ENCODE data around the gene LCN12. TPM values are rescaled to one million over a fixed set of nuclear protein-coding genes. Genes with fewer than 3 reads are reported as not detected.

Gene LCN12
- total RNA-seq, 1 experiment from 2014 or later, result 4.2 TPM

DNA sequence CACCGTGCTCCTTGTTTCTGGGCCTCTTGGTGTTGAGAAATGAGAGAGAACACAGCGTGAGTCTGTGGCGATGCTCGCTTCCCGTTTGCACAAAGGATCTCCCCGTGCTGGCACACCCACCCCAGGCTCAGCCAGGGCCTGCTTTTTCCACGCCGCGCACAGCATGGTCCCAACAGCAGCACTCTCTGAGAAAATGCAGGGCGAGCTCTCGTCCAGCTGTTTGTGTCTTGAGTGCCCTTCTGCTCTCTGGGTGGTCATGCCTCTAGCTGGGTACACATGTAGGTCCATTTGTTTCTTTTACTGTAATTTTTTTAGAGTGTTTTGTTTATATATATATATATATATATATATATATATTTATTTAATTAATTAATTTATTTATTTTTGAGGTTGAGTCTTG is 34.2 kb upstream of the LCN12 start:
- DNase-seq (ENCODE audit: low read depth, low spot score) (no peak), ATAC-seq (no peak)
- Histone ChIP-seq H3K9me3 (ENCODE audit: control insufficient read depth in 1 of 2, insufficient read depth in 1 of 2, low read depth in 1 of 2, low read length in 2 of 2) (no peaks in the 10 kb centered on the region), H3K27ac (ENCODE audit: low read depth, low read length) (no peak overlapping the region), H3K4me3 (replicated peaks in 1 of 2; ENCODE audit: low read depth in 1 of 2, low read length in 2 of 2) (no peak overlapping the region), H4K20me1 (ENCODE audit: insufficient read depth) (no peaks in the 10 kb centered on the region), H3K9me2 (ENCODE audit: insufficient read depth) (no peaks in the 10 kb centered on the region), H3K79me2 (ENCODE audit: insufficient read depth, low read length) (peaks cover 7% of the 10 kb centered on the region; the same call in 1 of the 2 replicates), H3K9ac (ENCODE audit: low read length) (no peak overlapping the region), H2AFZ (ENCODE audit: low read depth, low read length, poor library complexity, severe bottlenecking) (no peak overlapping the region), H3K36me3 (ENCODE audit: control insufficient read depth in 1 of 2, insufficient read depth in 2 of 2, low read length in 2 of 2) (peaks cover 18 to 42% of the 10 kb centered on the region in 2 experiments; a peak in 3 of 4 replicates), H3K4me1 (ENCODE audit: control insufficient read depth in 1 of 2, insufficient read depth in 2 of 2, low read length in 2 of 2) (no peaks in the 10 kb centered on the region), H3K4me2 (ENCODE audit: low read length) (no peak overlapping the region), H3K27me3 (ENCODE audit: insufficient read depth, low read length) (no peaks in the 10 kb centered on the region)
- TF ChIP-seq, protein P1, sequence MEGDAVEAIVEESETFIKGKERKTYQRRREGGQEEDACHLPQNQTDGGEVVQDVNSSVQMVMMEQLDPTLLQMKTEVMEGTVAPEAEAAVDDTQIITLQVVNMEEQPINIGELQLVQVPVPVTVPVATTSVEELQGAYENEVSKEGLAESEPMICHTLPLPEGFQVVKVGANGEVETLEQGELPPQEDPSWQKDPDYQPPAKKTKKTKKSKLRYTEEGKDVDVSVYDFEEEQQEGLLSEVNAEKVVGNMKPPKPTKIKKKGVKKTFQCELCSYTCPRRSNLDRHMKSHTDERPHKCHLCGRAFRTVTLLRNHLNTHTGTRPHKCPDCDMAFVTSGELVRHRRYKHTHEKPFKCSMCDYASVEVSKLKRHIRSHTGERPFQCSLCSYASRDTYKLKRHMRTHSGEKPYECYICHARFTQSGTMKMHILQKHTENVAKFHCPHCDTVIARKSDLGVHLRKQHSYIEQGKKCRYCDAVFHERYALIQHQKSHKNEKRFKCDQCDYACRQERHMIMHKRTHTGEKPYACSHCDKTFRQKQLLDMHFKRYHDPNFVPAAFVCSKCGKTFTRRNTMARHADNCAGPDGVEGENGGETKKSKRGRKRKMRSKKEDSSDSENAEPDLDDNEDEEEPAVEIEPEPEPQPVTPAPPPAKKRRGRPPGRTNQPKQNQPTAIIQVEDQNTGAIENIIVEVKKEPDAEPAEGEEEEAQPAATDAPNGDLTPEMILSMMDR (IDR thresholded peaks at IDR 0.05 in 2 of 3, conservative IDR thresholded peaks at IDR 0.05 in 1 of 3; ENCODE audit: borderline replicate concordance in 1 of 3, insufficient read depth in 1 of 3, low read depth in 2 of 3, low read length in 2 of 3), result no peak
- TF ChIP-seq ELF1 (IDR thresholded peaks at IDR 0.05; ENCODE audit: borderline replicate concordance, low read depth) (no peak), SRF (IDR thresholded peaks at IDR 0.05; ENCODE audit: low read depth) (no peak), EGR1 (IDR thresholded peaks at IDR 0.05; ENCODE audit: low read depth) (no peak), SP1 (IDR thresholded peaks at IDR 0.05; ENCODE audit: low read depth) (no peak), JUND (IDR thresholded peaks at IDR 0.05) (no peak), ZFX (IDR thresholded peaks at IDR 0.05) (no peak), RAD21 (IDR thresholded peaks at IDR 0.05; ENCODE audit: low read depth) (no peak)
- TF ChIP-seq, protein P2, sequence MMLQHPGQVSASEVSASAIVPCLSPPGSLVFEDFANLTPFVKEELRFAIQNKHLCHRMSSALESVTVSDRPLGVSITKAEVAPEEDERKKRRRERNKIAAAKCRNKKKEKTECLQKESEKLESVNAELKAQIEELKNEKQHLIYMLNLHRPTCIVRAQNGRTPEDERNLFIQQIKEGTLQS (IDR thresholded peaks at IDR 0.05), result no peak
- TF ChIP-seq, protein P3, sequence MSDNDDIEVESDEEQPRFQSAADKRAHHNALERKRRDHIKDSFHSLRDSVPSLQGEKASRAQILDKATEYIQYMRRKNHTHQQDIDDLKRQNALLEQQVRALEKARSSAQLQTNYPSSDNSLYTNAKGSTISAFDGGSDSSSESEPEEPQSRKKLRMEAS (IDR thresholded peaks at IDR 0.05), result no peak
- ChIA-PET POLR2A (no interaction called here), CTCF (no interaction called here), RAD21 (ENCODE audit: low non-redundant PET in 1 of 2, low total read pairs in 2 of 2, uncharacterized antibody in 2 of 2, unreplicated experiment in 2 of 2) (no interaction called here)
- no TSS peak for BruUV-seq (replicated peaks)
- intact Hi-C loops (cut with micrococcal nuclease), result no loop called here
